GM12878 (cell line): ENCODE data around the gene MBD6. TPM values are rescaled to one million over a fixed set of nuclear protein-coding genes. Genes with fewer than 3 reads are reported as not detected.
"Not testable (repeated sequence)": the region's sequence is repeated elsewhere in the genome, so short reads cannot be mapped to it uniquely, and the experiment has no call there.

Source experiments
- ATAC-seq: fragments of 200-7000 bp; cut with Tn5 transposase; 3 replicates; pipeline ENCODE4 v1.9.1; 2020; ENCODE audit warnings: mild to moderate bottlenecking, moderate library complexity
- BruUV-seq: library from RNA; stranded (reverse); fragments of 400-500 nt; replicated peaks from 2 replicates; lab custom pipeline; 2021; lab: Mats Ljungman, UMichigan
- CTCF ChIA-PET: fragments of 300-600 bp; sonication (Branson Sonifier 250); formaldehyde crosslinking; extraction: SDS; loops from one replicate; lab custom pipeline; 2021; ENCODE audit warnings: inconsistent platforms; lab: Yijun Ruan, JAX
- POLR2A ChIA-PET: fragments of 350-600 bp; formaldehyde crosslinking; extraction: SDS; loops from one replicate; lab custom pipeline; 2021; ENCODE audit warnings: inconsistent platforms; lab: Charles Lee
- RAD21 ChIA-PET: fragments of 300-600 bp; sonication (Branson Sonifier 250); formaldehyde crosslinking; loops from one replicate; lab custom pipeline; 2023; ENCODE audit warnings: antibody characterized with exemption; ENCODE audit not compliant: unreplicated experiment; lab: Charles Lee
- SMC1A ChIA-PET: fragments of 300-600 bp; sonication (Branson Sonifier 250); formaldehyde crosslinking; loops from one replicate; lab custom pipeline; 2023; ENCODE audit not compliant: unreplicated experiment, uncharacterized antibody; lab: Charles Lee
- DNase-seq: peaks from one replicate; pipeline ENCODE4 v3.0.0-alpha.2; 2011; ENCODE audit warnings: low read depth, low spot score
- FAIRE-seq: peaks from 3 replicates; lab custom pipeline; 2011; peaks lifted over from hg19 to GRCh38; lab: Jason Lieb, UNC
- H2AFZ ChIP-seq: 2 replicates; pipeline ENCODE4 v1.6.0; 2011; ENCODE audit warnings: low read depth, low read length, control low read depth; ENCODE audit not compliant: control insufficient read depth
- H3K27ac ChIP-seq: 2 replicates; pipeline ENCODE4 v1.5.1; 2011; ENCODE audit warnings: control low read depth; ENCODE audit not compliant: control insufficient read depth, insufficient read depth
- H3K27me3 ChIP-seq, 2 experiments: replicated peaks in 1 of 2; 2 replicates each; pipeline versions ENCODE4 v1.6.0 to v1.6.1; 2011; ENCODE audit warnings: low read length in 1 of 2; ENCODE audit not compliant: control insufficient read depth in 2 of 2, insufficient read depth in 2 of 2
- H3K36me3 ChIP-seq, 2 experiments: 2 replicates each; pipeline ENCODE4 v1.5.1; 2011; ENCODE audit warnings: low read length in 1 of 2; ENCODE audit not compliant: control insufficient read depth in 2 of 2, insufficient read depth in 2 of 2
- H3K4me1 ChIP-seq: 2 replicates; pipeline ENCODE4 v1.6.1; 2011; ENCODE audit warnings: mild to moderate bottlenecking, low read length, moderate library complexity, mixed read lengths; ENCODE audit not compliant: control insufficient read depth, insufficient read depth
- H3K4me2 ChIP-seq: 2 replicates; pipeline ENCODE4 v1.6.0; 2011; ENCODE audit warnings: control low read depth; ENCODE audit not compliant: control insufficient read depth, insufficient read depth
- H3K4me3 ChIP-seq: fragments of 200-600 bp; sonication (generic); 2 replicates; pipeline ENCODE4 v1.5.1; 2016
- H3K79me2 ChIP-seq: 2 replicates; pipeline ENCODE4 v1.6.0; 2011; ENCODE audit warnings: low read length; ENCODE audit not compliant: control insufficient read depth, insufficient read depth
- H3K9ac ChIP-seq: 2 replicates; pipeline ENCODE4 v1.8.0; 2011; ENCODE audit warnings: low read length, control low read depth, mixed read lengths; ENCODE audit not compliant: control insufficient read depth, insufficient read depth
- H3K9me3 ChIP-seq: replicated peaks from 3 replicates; pipeline ENCODE4 v1.5.1; 2011; ENCODE audit warnings: mild to moderate bottlenecking, low read length; ENCODE audit not compliant: control insufficient read depth, insufficient read depth
- H4K20me1 ChIP-seq: 2 replicates; pipeline ENCODE4 v1.6.0; 2011; ENCODE audit not compliant: control insufficient read depth, insufficient read depth
- POLR2AphosphoS2 ChIP-seq: IDR thresholded peaks from 2 replicates; pipeline ENCODE4 v1.6.1; 2011; ENCODE audit warnings: low read depth, mild to moderate bottlenecking, low read length, improper control_type of control experiment, moderate library complexity
- SP1 ChIP-seq: IDR thresholded peaks from one replicate; pipeline ENCODE4 v1.6.1; 2011; ENCODE audit warnings: low read depth, low read length
- SRF ChIP-seq, 2 experiments: IDR thresholded peaks; 2 replicates each; pipeline ENCODE4 v1.6.1; 2011; ENCODE audit warnings: low read depth in 2 of 2, low read length in 2 of 2, mild to moderate bottlenecking in 1 of 2, moderate library complexity in 1 of 2
- ZBED1 ChIP-seq: IDR thresholded peaks from 2 replicates; pipeline ENCODE4 v1.6.1; 2016; ENCODE audit warnings: borderline replicate concordance
- ZNF207 ChIP-seq: fragments of 450-650 bp; IDR thresholded peaks from 2 replicates; pipeline ENCODE4 v1.6.1; 2014; ENCODE audit warnings: antibody characterized with exemption, mild to moderate bottlenecking, borderline replicate concordance
- ZNF217 ChIP-seq: fragments of 450-650 bp; IDR thresholded peaks from 2 replicates; pipeline ENCODE4 v1.6.1; 2017; ENCODE audit warnings: antibody characterized with exemption, mild to moderate bottlenecking
- WGBS: methylation state at CpG from one replicate; pipeline ENCODE4 v1.1.6; 2016; ENCODE audit warnings: low lambda C conversion rate; ENCODE audit not compliant: insufficient replicate concordance, insufficient coverage; ENCODE audit errors: missing lambda C conversion rate; 5-methylcytosine and 5-hydroxymethylcytosine counted together
- in situ Hi-C: fragments of 300-500 bp; cut with MboI; formaldehyde crosslinking; loops from 9 replicates; pipeline ENCODE4 v1.14.3; 2018; ENCODE audit warnings: mixed read lengths
- intact Hi-C: fragments of 100-400 bp; cut with micrococcal nuclease; formaldehyde crosslinking; loops from one replicate; pipeline ENCODE4 v1.14.2; 2022; ENCODE audit not compliant: unreplicated experiment
- polyA plus RNA-seq, 11 experiments: library from polyadenylated mRNA; depleted of rRNA in 4 of 11; unstranded in 6 of 11; stranded (reverse) in 5 of 11; fragments of >200 nt; fragmentation: Nextera tagmentation in 4 of 11; fragmentation: Illumina TruSeq in 1 of 11; extraction: Ambion mirVana in 4 of 11; extraction: Trizol in 1 of 11; gene quantifications; 1 replicate in 1 of 11; 2 replicates in 10 of 11; pipeline versions ENCODE4 v1.2.1 to v1.2.3, GENCODE V29; 2011 to 2016; ENCODE audit warnings: inconsistent platforms in 2 of 11, missing spikeins in 2 of 11, low read depth in 1 of 11
- total RNA-seq, 4 experiments: library from RNA; depleted of rRNA in 3 of 4; stranded (reverse); fragments of >200 nt in 3 of 4; fragmentation: Illumina TruSeq in 1 of 4; extraction: Trizol in 1 of 4; gene quantifications; 2 replicates each; pipeline versions ENCODE4 v1.2.1 to v1.2.3, GENCODE V29; 2013 to 2021

MBD6 gene
- total and polyA plus RNA-seq, 10 of the 15 experiments (the other 5 are each of a cell fraction or from before 2014, with no cell fraction given), result 1.5 to 52.7 (median 6.8) TPM

- RAD21 ChIA-PET, result no interaction called here
Measured at GRCh38 chr12:57569858-57570257, 47.2 kb downstream of the MBD6 start.

GRCh38 chr12:57570438-57570837, 47.8 kb downstream of the MBD6 start:
- WGBS, result 58% methylated on average over 13 of the region's 13 CpGs

More at GRCh38 chr12:57569858-57570257, 47.2 kb downstream of the MBD6 start:
- Histone ChIP-seq H2AFZ (no peak overlapping the region), H3K36me3 (no peaks in the 10 kb centered on the region), H3K27me3 (no peaks in the 10 kb centered on the region), H3K27ac (no peak overlapping the region), H3K4me2 (no peak overlapping the region), H3K4me1 (no peaks in the 10 kb centered on the region), H3K4me3 (no peak overlapping the region), H4K20me1 (no peaks in the 10 kb centered on the region)
- no TSS peak for BruUV-seq
- intact Hi-C loops, result no loop called here
- POLR2A ChIA-PET, result no interaction called here
- ATAC-seq (no peak), FAIRE-seq (no peak), DNase-seq (no peak)
- in situ Hi-C loops, result no loop called here
- CTCF ChIA-PET, result no interaction called here
- SMC1A ChIA-PET, result no interaction called here
- TF ChIP-seq ZNF207 (no peak), SRF (IDR thresholded peaks at IDR 0.05; ENCODE audit: low read depth in 2 of 2, low read length in 2 of 2) (no peak), ZBED1 (no peak), POLR2AphosphoS2 (no peak), ZNF217 (no peak), SP1 (no peak)
- TF ChIP-seq, all 136 proteins: peak for 0
- Histone ChIP-seq H3K9ac (no peak overlapping the region), H3K9me3 (no peaks in the 10 kb centered on the region), H3K79me2 (no peaks in the 10 kb centered on the region)
- WGBS, result 49% methylated on average over 12 of the region's 18 CpGs

More at GRCh38 chr12:57570438-57570837, 47.8 kb downstream of the MBD6 start:
- intact Hi-C loops, H3K4me2 ChIP-seq, BruUV-seq, H3K79me2 ChIP-seq, DNase-seq, H3K4me1 ChIP-seq, H3K9ac ChIP-seq, H4K20me1 ChIP-seq, SMC1A ChIA-PET, ATAC-seq, H3K4me3 ChIP-seq, H3K9me3 ChIP-seq, H3K36me3 ChIP-seq, H2AFZ ChIP-seq, FAIRE-seq, H3K27me3 ChIP-seq, H3K27ac ChIP-seq, POLR2A ChIA-PET, in situ Hi-C loops: not testable (repeated sequence)
- ChIA-PET CTCF (interaction anchor here (0.7 to 0.9 kb wide), 2 partner anchors 13 to 59 kb away, joined by 3 to 4 read pairs; no protein-coding TSS in a partner anchor), RAD21 (interaction anchor here (0.6 kb wide), 1 partner anchor 22 kb away, joined by 3 read pairs; no protein-coding TSS in a partner anchor)
